Gastrocnemius medialis (tissue), 4 donors: Measurements from ENCODE around the gene DFFA. TPM values are rescaled to one million over a fixed set of nuclear protein-coding genes. Genes with fewer than 3 reads are reported as not detected.

Experiments
- ATAC-seq, 2 donors: fragments of 150-250 bp; one replicate each; pipeline ENCODE4 v1.9.1; 2016
- DNase-seq, 2 donors: peaks; one replicate each; pipeline ENCODE4 v3.0.0-alpha.2; 2019
- H3K27ac ChIP-seq, 4 donors: fragments of 200-600 bp; sonication (generic); 1 replicate in 1 of 4; 2 replicates in 3 of 4; pipeline ENCODE4 v1.5.1; 2016 to 2018; ENCODE audit warnings: mild to moderate bottlenecking in 2 of 4, moderate library complexity in 1 of 4
- H3K27me3 ChIP-seq, 3 donors: fragments of 200-600 bp; sonication (generic) in 2 of 3; 1 replicate in 1 of 3; 2 replicates in 2 of 3; pipeline versions ENCODE4 v1.5.1 to v1.6.0; 2016 to 2019; ENCODE audit warnings: mild to moderate bottlenecking in 1 of 3, moderate library complexity in 1 of 3
- H3K36me3 ChIP-seq, 2 donors: fragments of 200-600 bp; sonication (generic) in 1 of 2; one replicate each; pipeline ENCODE4 v1.5.1; 2017 to 2018
- H3K4me1 ChIP-seq, 2 donors: fragments of 200-600 bp; sonication (generic) in 1 of 2; one replicate each; pipeline ENCODE4 v1.5.1; 2016 to 2017; ENCODE audit warnings: mild to moderate bottlenecking in 2 of 2
- H3K4me3 ChIP-seq, 4 donors: fragments of 200-600 bp; sonication (generic) in 3 of 4; 1 replicate in 1 of 4; 2 replicates in 3 of 4; pipeline ENCODE4 v1.5.1; 2016 to 2019; ENCODE audit warnings: mild to moderate bottlenecking in 2 of 4
- H3K9me3 ChIP-seq, 3 donors: fragments of 200-600 bp; sonication (generic) in 2 of 3; 1 replicate in 1 of 3; 2 replicates in 2 of 3; pipeline ENCODE4 v1.5.1; 2016 to 2019
- CTCF ChIP-seq, 5 experiments: fragments of 450-650 bp in 3 of 5; fragments of 200-600 bp in 2 of 5; sonication (generic) in 2 of 5; IDR thresholded peaks in 4 of 5; conservative IDR thresholded peaks in 1 of 5; 1 replicate in 4 of 5; 2 replicates in 1 of 5; pipeline ENCODE4 v1.5.1; 2016 to 2019; ENCODE audit warnings: antibody characterized with exemption in 5 of 5, mild to moderate bottlenecking in 3 of 5, moderate library complexity in 3 of 5
- POLR2A ChIP-seq, 2 donors: fragments of 450-650 bp; IDR thresholded peaks; one replicate each; pipeline ENCODE4 v1.6.1; 2017; ENCODE audit warnings: antibody characterized with exemption in 2 of 2, mild to moderate bottlenecking in 2 of 2, moderate library complexity in 2 of 2
- in situ Hi-C, 4 donors: fragments of 200-750 bp; cut with MboI; loops; one replicate each; pipeline versions ENCODE4 v1.15.0 to v1.8.0; 2017; ENCODE audit warnings: low sequenced_read_pairs in 4 of 4
- intact Hi-C: fragments of 100-400 bp; cut with DNase I; formaldehyde crosslinking; loops from one replicate; pipeline ENCODE4 v1.15.1; 2023; ENCODE audit warnings: low total_unique reads
- total RNA-seq, 4 donors: library from RNA; depleted of rRNA; stranded (reverse); fragments of >200 nt; gene quantifications; one replicate each; pipeline versions ENCODE4 v1.1.0 to v1.2.3, GENCODE V29; 2016

DFFA gene
- total RNA-seq, 4 donors from 2014 or later: 13.8 to 15.6 (median 14.5) TPM

GRCh38 chr1:10497109-10497508, 24.8 kb upstream of the DFFA start:
- Histone ChIP-seq H3K4me1 (peaks cover 17 to 20% of the 10 kb centered on the region in 2 donors), H3K4me3 (no peak overlapping the region), H3K27me3 (no peaks in the 10 kb centered on the region), H3K36me3 (no peaks in the 10 kb centered on the region), H3K27ac (no peak overlapping the region), H3K9me3 (no peaks in the 10 kb centered on the region)
- no peak for DNase-seq
- TF ChIP-seq CTCF (IDR thresholded peaks at IDR 0.05 in 4 of 5, conservative IDR thresholded peaks at IDR 0.05 in 1 of 5) (no peak), POLR2A (IDR thresholded peaks at IDR 0.05) (no peak)
- in situ Hi-C loops (loop anchor here in 1 of 4 donors (10.0 kb wide), 1 partner anchor 378 kb away; no protein-coding TSS in a partner anchor), intact Hi-C loops (loop anchor here (10.0 kb wide), 1 partner anchor 122 kb away; no protein-coding TSS in a partner anchor)
- no peak for ATAC-seq

- H3K36me3 ChIP-seq: no peaks in the 10 kb centered on the region
- H3K4me3 ChIP-seq: no peak overlapping the region
- H3K27ac ChIP-seq: peak overlapping the region; percentile 56 to 78 (median 66)
- in situ Hi-C loops (loop anchor here in 1 of 4 donors (10.0 kb wide), 1 partner anchor 379 kb away; no protein-coding TSS in a partner anchor), intact Hi-C loops (loop anchor here (1.0 to 10.0 kb wide), 2 partner anchors 32 to 121 kb away; no protein-coding TSS in a partner anchor)
- no peaks in the 10 kb centered on the region for H3K27me3 ChIP-seq
- TF ChIP-seq POLR2A (IDR thresholded peaks at IDR 0.05): no peak
- TF ChIP-seq CTCF (IDR thresholded peaks at IDR 0.05 in 4 of 5, conservative IDR thresholded peaks at IDR 0.05 in 1 of 5): no peak
- ATAC-seq (no peak), DNase-seq (no peak)
- no peaks in the 10 kb centered on the region for H3K9me3 ChIP-seq
- peaks cover 17 to 20% of the 10 kb centered on the region in 2 donors for H3K4me1 ChIP-seq
These were observed 23.6 kb upstream of the DFFA start for GRCh38 chr1:10495952-10496351.

GRCh38 chr1:10495475-10495817, 23.1 kb upstream of the DFFA start:
- intact Hi-C loops: loop anchor here (1.0 to 10.0 kb wide), 2 partner anchors 33 to 121 kb away; no protein-coding TSS in a partner anchor
- Histone ChIP-seq H3K4me3 (peak overlapping the region in 1 of 4 donors; percentile 2), H3K4me1 (peaks cover 17 to 20% of the 10 kb centered on the region in 2 donors), H3K36me3 (no peaks in the 10 kb centered on the region), H3K27ac (peak overlapping the region; percentile 56 to 78 (median 66)), H3K9me3 (no peaks in the 10 kb centered on the region), H3K27me3 (no peaks in the 10 kb centered on the region)
- ATAC-seq (no peak), DNase-seq (no peak)
- no peak for TF ChIP-seq POLR2A (IDR thresholded peaks at IDR 0.05)
- no peak for TF ChIP-seq CTCF (IDR thresholded peaks at IDR 0.05 in 4 of 5, conservative IDR thresholded peaks at IDR 0.05 in 1 of 5)
- in situ Hi-C loops: loop anchor here in 1 of 4 donors (10.0 kb wide), 1 partner anchor 379 kb away; no protein-coding TSS in a partner anchor

GRCh38 chr1:10494754-10495474, 22.6 kb upstream of the DFFA start:
- peak overlapping the region in 1 of 4 donors; percentile 2 for H3K4me3 ChIP-seq
- H3K27me3 ChIP-seq: no peaks in the 10 kb centered on the region
- no peaks in the 10 kb centered on the region for H3K36me3 ChIP-seq
- peak; percentile 87 to 93 for ATAC-seq
- TF ChIP-seq POLR2A (IDR thresholded peaks at IDR 0.05) (no peak), CTCF (IDR thresholded peaks at IDR 0.05 in 4 of 5, conservative IDR thresholded peaks at IDR 0.05 in 1 of 5) (peak; percentile 70 to 89 (median 86))
- peak overlapping the region; percentile 56 to 78 (median 66) for H3K27ac ChIP-seq
- intact Hi-C loops: loop anchor here (1.0 to 10.0 kb wide), 3 partner anchors 33 to 120 kb away; no protein-coding TSS in a partner anchor
- no peaks in the 10 kb centered on the region for H3K9me3 ChIP-seq
- in situ Hi-C loops: loop anchor here in 2 of 4 donors (5.0 to 10.0 kb wide), 2 partner anchors 68 to 380 kb away; no protein-coding TSS in a partner anchor
- H3K4me1 ChIP-seq: peaks cover 20 to 22% of the 10 kb centered on the region in 2 donors
- peak; percentile 31 to 48 for DNase-seq
